Esophagus squamous epithelium (tissue), 5 donors: ENCODE results near the gene RGCC. TPM values are rescaled to one million over a fixed set of nuclear protein-coding genes. Genes with fewer than 3 reads are reported as not detected.
A peak's percentile ranks its signal among the peaks of the same experiment; 100 is the strongest.

Source experiments
- DNase-seq: peaks from one replicate; lab custom pipeline; 2025; lab: John Stamatoyannopoulos, UW
- H3K27ac ChIP-seq, 4 donors: fragments of 200-600 bp; sonication (generic); one replicate each; pipeline ENCODE4 v1.5.1; 2016 to 2019; ENCODE audit warnings: mild to moderate bottlenecking in 1 of 4
- H3K27me3 ChIP-seq, 4 donors: fragments of 200-600 bp; sonication (generic); 1 replicate in 3 of 4; 2 replicates in 1 of 4; pipeline versions ENCODE4 v1.5.1 to v1.6.0; 2017 to 2021; ENCODE audit warnings: antibody characterized with exemption in 1 of 4
- H3K36me3 ChIP-seq, 3 donors: fragments of 200-600 bp; sonication (generic); one replicate each; pipeline ENCODE4 v1.5.1; 2016 to 2019
- H3K4me1 ChIP-seq, 3 donors: fragments of 200-600 bp; sonication (generic); one replicate each; pipeline ENCODE4 v1.5.1; 2017 to 2019
- H3K4me3 ChIP-seq, 4 donors: fragments of 200-600 bp; sonication (generic); 1 replicate in 3 of 4; 2 replicates in 1 of 4; pipeline ENCODE4 v1.5.1; 2016 to 2019; ENCODE audit warnings: mild to moderate bottlenecking in 2 of 4, moderate library complexity in 1 of 4
- H3K9me3 ChIP-seq, 3 donors: fragments of 200-600 bp; sonication (generic); one replicate each; pipeline ENCODE4 v1.5.1; 2016 to 2019
- CTCF ChIP-seq, 6 experiments: fragments of 450-650 bp in 4 of 6; fragments of 200-600 bp in 2 of 6; sonication (generic) in 2 of 6; IDR thresholded peaks; one replicate each; pipeline ENCODE4 v1.5.1; 2016 to 2019; ENCODE audit warnings: antibody characterized with exemption in 6 of 6, mild to moderate bottlenecking in 4 of 6, moderate library complexity in 4 of 6
- POLR2A ChIP-seq, 4 donors: fragments of 450-650 bp; IDR thresholded peaks; one replicate each; pipeline ENCODE4 v1.6.1; 2017; ENCODE audit warnings: antibody characterized with exemption in 4 of 4, mild to moderate bottlenecking in 4 of 4, moderate library complexity in 3 of 4
- WGBS, 2 donors: methylation state at CpG; one replicate each; pipeline ENCODE4 v1.1.5; 2018; 5-methylcytosine and 5-hydroxymethylcytosine counted together
- intact Hi-C: fragments of 100-400 bp; cut with DNase I; formaldehyde crosslinking; loops from one replicate; pipeline ENCODE4 v1.15.0; 2022
- total RNA-seq, 4 donors: library from RNA; depleted of rRNA; stranded (reverse); fragments of >200 nt; gene quantifications; one replicate each; pipeline ENCODE4 v1.1.0, GENCODE V29; 2016
- donor health status: DM: yes; HTN: yes; CAD: no.

The RGCC gene, protein sequence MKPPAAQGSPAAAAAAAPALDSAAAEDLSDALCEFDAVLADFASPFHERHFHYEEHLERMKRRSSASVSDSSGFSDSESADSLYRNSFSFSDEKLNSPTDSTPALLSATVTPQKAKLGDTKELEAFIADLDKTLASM
- 10 to 100 TPM in 3 of 4 donors, 1 to 10 TPM in 1; 8.5 to 39.7 (median 16.7) TPM for total RNA-seq

DNA sequence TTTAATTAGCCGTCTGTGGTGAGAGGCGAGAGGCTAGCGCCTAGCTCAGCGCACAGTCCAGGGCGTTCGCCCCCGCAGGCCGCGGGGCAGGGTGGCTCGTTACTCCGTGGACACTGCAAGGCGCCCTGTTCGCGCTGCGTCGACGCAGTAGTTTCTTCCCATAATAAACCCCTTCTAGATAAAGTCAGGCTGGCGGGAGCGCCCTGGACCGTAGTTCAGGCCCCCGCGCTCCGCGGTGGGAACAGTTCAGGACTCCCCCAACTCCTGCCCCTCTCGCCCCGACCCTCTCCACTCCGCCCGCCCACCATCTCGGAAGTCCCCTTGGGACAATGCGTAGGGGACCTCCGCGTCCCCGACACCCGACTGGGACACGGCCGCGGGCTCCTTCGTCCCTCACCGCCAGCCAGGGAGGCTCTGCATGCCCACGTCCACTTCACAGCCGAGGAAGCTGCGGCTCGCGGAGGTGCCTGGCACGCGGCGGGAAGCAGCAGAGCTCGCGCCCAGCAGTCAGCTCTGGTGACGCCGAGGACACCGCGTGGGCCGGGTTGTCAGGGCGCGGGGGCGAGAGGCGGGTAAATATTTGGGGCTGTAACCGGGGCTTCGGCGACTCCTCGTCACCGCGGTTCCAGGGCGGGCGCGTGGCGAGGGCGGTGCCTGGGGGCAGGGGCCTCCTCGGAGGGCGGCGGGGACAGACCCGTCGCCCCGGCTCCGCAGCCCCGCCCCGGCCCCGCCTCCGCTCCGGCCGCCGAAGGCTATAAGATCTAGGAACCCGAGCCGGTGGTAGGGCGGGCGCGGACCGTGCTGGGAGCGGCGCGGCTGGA is at the start of gene RGCC:
TSS of gene RGCC (plus strand) at position 783 of the 821 bp plus-strand sequence. CDS start 158 bp downstream, outside the sequence.
- TF ChIP-seq CTCF (IDR thresholded peaks at IDR 0.05) = no peak
- peak in 2 of 4 donors; percentile 13 to 81 for TF ChIP-seq POLR2A (IDR thresholded peaks at IDR 0.05)
- Histone ChIP-seq H3K4me1 (peaks cover 9 to 38% (median 15%) of the 10 kb centered on the region in 3 donors), H3K27ac (peak within 1 kb of the TSS; percentile 70 to 77 (median 71)), H3K4me3 (peak within 1 kb of the TSS; percentile 57 to 83 (median 66)), H3K9me3 (no peaks in the 10 kb centered on the region), H3K36me3 (peaks cover 0 to 5% (median 0%) of the 10 kb centered on the region in 3 donors), H3K27me3 (peaks cover 0 to 48% (median 0%) of the 10 kb centered on the region in 4 donors)
- WGBS, 2 donors = 25 to 41% methylated on average over 3 to 14 of the region's 92 CpGs
- DNase-seq = peak; percentile 24
- intact Hi-C loops = loop anchor here (10.0 kb wide), 1 partner anchor 198 kb away; no protein-coding TSS in a partner anchor

GRCh38 chr13:41408121-41408520 is 49.2 kb upstream of the RGCC start:
- H3K9me3 ChIP-seq = no peaks in the 10 kb centered on the region
- H3K4me1 ChIP-seq = peaks cover 0 to 6% (median 0%) of the 10 kb centered on the region in 3 donors
- H3K27me3 ChIP-seq = no peaks in the 10 kb centered on the region
- H3K27ac ChIP-seq = no peak overlapping the region
- H3K4me3 ChIP-seq = no peak overlapping the region
- no peaks in the 10 kb centered on the region for H3K36me3 ChIP-seq
- DNase-seq = no peak
- TF ChIP-seq POLR2A (IDR thresholded peaks at IDR 0.05) (no peak), CTCF (IDR thresholded peaks at IDR 0.05) (no peak)
- intact Hi-C loops = no loop called here

GRCh38 chr13:41408746-41409145 is 48.6 kb upstream of the RGCC start:
- H3K4me1 ChIP-seq = peaks cover 0 to 6% (median 0%) of the 10 kb centered on the region in 3 donors
- H3K27ac ChIP-seq = no peak overlapping the region
- no peak for DNase-seq
- H3K36me3 ChIP-seq = no peaks in the 10 kb centered on the region
- no peak overlapping the region for H3K4me3 ChIP-seq
- H3K9me3 ChIP-seq = no peaks in the 10 kb centered on the region
- TF ChIP-seq CTCF (IDR thresholded peaks at IDR 0.05) (no peak), POLR2A (IDR thresholded peaks at IDR 0.05) (no peak)
- H3K27me3 ChIP-seq = no peaks in the 10 kb centered on the region
- intact Hi-C loops = no loop called here
- 47 to 50% methylated on average over 1 of the region's 1 CpG for WGBS, 2 donors

DNA sequence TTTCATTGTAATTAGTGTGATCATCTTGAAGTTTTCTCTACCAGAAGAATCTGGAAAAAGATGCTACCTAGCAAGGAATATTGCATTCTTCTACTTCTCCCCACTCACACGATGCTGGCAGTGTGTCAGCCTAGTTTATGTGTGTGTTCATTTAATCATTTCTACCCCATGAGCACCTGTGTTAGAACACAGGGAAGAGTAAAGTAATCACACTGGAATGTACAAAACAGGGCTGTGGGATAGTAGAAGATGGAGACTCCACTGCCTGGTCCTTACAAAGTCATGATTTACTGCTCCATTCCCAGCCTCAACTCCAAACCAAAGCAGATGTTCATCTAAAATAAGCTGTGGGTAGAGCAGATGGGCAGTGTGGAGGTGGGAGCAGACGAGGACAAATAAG is 47.7 kb upstream of the RGCC start:
- Histone ChIP-seq H3K27me3 (no peaks in the 10 kb centered on the region), H3K4me1 (peaks cover 0 to 6% (median 0%) of the 10 kb centered on the region in 3 donors), H3K36me3 (no peaks in the 10 kb centered on the region), H3K4me3 (no peak overlapping the region), H3K27ac (no peak overlapping the region), H3K9me3 (no peaks in the 10 kb centered on the region)
- WGBS, 2 donors = 56 to 73% methylated on average over 2 of the region's 2 CpGs
- TF ChIP-seq POLR2A (IDR thresholded peaks at IDR 0.05) (no peak), CTCF (IDR thresholded peaks at IDR 0.05) (no peak)
- intact Hi-C loops = no loop called here
- no peak for DNase-seq

DNA sequence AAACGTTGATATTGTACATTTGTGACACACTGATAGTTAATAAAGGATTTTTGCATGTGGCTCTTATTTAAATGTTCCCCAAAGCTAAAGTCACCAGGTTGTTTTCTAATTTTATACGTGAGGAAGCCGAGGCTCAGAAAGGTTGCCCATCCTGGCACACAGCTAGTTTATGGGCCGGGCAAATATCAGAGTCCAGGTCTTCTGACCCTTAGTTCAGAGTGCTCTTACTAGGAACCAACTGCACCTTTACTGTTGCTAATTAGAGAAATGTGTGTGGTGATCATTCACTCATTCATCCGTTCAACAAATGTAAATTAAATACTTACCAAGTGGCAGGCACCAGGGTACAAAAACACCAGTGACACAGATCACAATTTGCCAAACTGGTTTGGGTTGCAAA is 46.3 kb upstream of the RGCC start:
- 76 to 86% methylated on average over 5 of the region's 5 CpGs for WGBS, 2 donors
- H3K36me3 ChIP-seq = no peaks in the 10 kb centered on the region
- peaks cover 0 to 6% (median 0%) of the 10 kb centered on the region in 3 donors for H3K4me1 ChIP-seq
- intact Hi-C loops = no loop called here
- no peak for DNase-seq
- peak overlapping the region in 1 of 4 donors; percentile 10 for H3K27ac ChIP-seq
- no peak overlapping the region for H3K4me3 ChIP-seq
- H3K27me3 ChIP-seq = no peaks in the 10 kb centered on the region
- TF ChIP-seq POLR2A (IDR thresholded peaks at IDR 0.05) (no peak), CTCF (IDR thresholded peaks at IDR 0.05) (no peak)
- no peaks in the 10 kb centered on the region for H3K9me3 ChIP-seq
